Lower leg skin (tissue), 4 donors: Measurements from ENCODE around the gene ZC3H18. TPM values are rescaled to one million over a fixed set of nuclear protein-coding genes. Genes with fewer than 3 reads are reported as not detected.

ENCODE experiments used
- DNase-seq, 2 donors: peaks; one replicate each; pipeline ENCODE4 v3.0.0-alpha.2; 2019; ENCODE audit warnings: low spot score in 2 of 2
- H3K4me3 ChIP-seq: fragments of 200-600 bp; sonication (generic); 2 replicates; pipeline ENCODE4 v1.5.1; 2017; ENCODE audit warnings: mild to moderate bottlenecking, low read depth; ENCODE audit not compliant: poor library complexity, severe bottlenecking
- CTCF ChIP-seq, 3 donors: fragments of 450-650 bp; IDR thresholded peaks; one replicate each; pipeline ENCODE4 v1.5.1; 2016; ENCODE audit warnings: antibody characterized with exemption in 3 of 3, mild to moderate bottlenecking in 3 of 3, moderate library complexity in 2 of 3
- POLR2A ChIP-seq, 2 donors: fragments of 450-650 bp; IDR thresholded peaks; one replicate each; pipeline ENCODE4 v1.6.1; 2016 to 2017; ENCODE audit warnings: antibody characterized with exemption in 2 of 2, mild to moderate bottlenecking in 1 of 2, moderate library complexity in 1 of 2
- WGBS, 2 donors: methylation state at CpG; one replicate each; pipeline ENCODE4 v1.1.5; 2018; 5-methylcytosine and 5-hydroxymethylcytosine counted together
- intact Hi-C: fragments of 100-400 bp; cut with DNase I; formaldehyde crosslinking; loops from one replicate; pipeline ENCODE4 v1.15.0; 2023; ENCODE audit warnings: low total_unique reads
- total RNA-seq, 4 donors: library from RNA; depleted of rRNA; stranded (reverse); fragments of >200 nt; gene quantifications; one replicate each; pipeline ENCODE4 v1.1.0, GENCODE V29; 2016

ZC3H18 gene
- total RNA-seq, 4 donors from 2014 or later: 16.5 to 32.3 (median 18.5) TPM

- 50 to 66% methylated on average over 12 to 13 of the region's 13 CpGs for WGBS, 2 donors
- DNase-seq: no peak
- no peak for TF ChIP-seq POLR2A (IDR thresholded peaks at IDR 0.05)
- TF ChIP-seq CTCF (IDR thresholded peaks at IDR 0.05): no peak
- H3K4me3 ChIP-seq: no peak overlapping the region
- intact Hi-C loops: no loop called here
These were observed 46.1 kb downstream of the ZC3H18 start for GRCh38 chr16:88616320-88616719.

- 78 to 84% methylated on average over 12 of the region's 12 CpGs for WGBS, 2 donors
These were observed 46.5 kb downstream of the ZC3H18 start for GRCh38 chr16:88616736-88617135.

GRCh38 chr16:88617268-88618031 lies 47.2 kb downstream of the ZC3H18 start:
- no peak overlapping the region for H3K4me3 ChIP-seq
- 88 to 91% methylated on average over 20 of the region's 20 CpGs for WGBS, 2 donors
- TF ChIP-seq POLR2A (IDR thresholded peaks at IDR 0.05) (no peak), CTCF (IDR thresholded peaks at IDR 0.05) (no peak)

More at GRCh38 chr16:88616736-88617135, 46.5 kb downstream of the ZC3H18 start:
- intact Hi-C loops: no loop called here
- no peak overlapping the region for H3K4me3 ChIP-seq
- TF ChIP-seq POLR2A (IDR thresholded peaks at IDR 0.05) (no peak), CTCF (IDR thresholded peaks at IDR 0.05) (no peak)
- no peak for DNase-seq

GRCh38 chr16:88618182-88618955 lies 48.2 kb downstream of the ZC3H18 start:
- WGBS, 2 donors: 82 to 87% methylated on average over 19 to 20 of the region's 20 CpGs
- TF ChIP-seq POLR2A (IDR thresholded peaks at IDR 0.05) (no peak), CTCF (IDR thresholded peaks at IDR 0.05) (no peak)
- intact Hi-C loops: no loop called here
- no peak overlapping the region for H3K4me3 ChIP-seq
- no peak for DNase-seq

More at GRCh38 chr16:88617268-88618031, 47.2 kb downstream of the ZC3H18 start:
- intact Hi-C loops: no loop called here
- no peak for DNase-seq

- TF ChIP-seq CTCF (IDR thresholded peaks at IDR 0.05) (no peak), POLR2A (IDR thresholded peaks at IDR 0.05) (no peak)
- intact Hi-C loops: no loop called here
- DNase-seq: no peak
- 88 to 91% methylated on average over 19 of the region's 19 CpGs for WGBS, 2 donors
- H3K4me3 ChIP-seq: no peak overlapping the region
These were observed 48.9 kb downstream of the ZC3H18 start for GRCh38 chr16:88618956-88619667.
